Measurements from ENCODE around the gene MINK1.

DNA sequence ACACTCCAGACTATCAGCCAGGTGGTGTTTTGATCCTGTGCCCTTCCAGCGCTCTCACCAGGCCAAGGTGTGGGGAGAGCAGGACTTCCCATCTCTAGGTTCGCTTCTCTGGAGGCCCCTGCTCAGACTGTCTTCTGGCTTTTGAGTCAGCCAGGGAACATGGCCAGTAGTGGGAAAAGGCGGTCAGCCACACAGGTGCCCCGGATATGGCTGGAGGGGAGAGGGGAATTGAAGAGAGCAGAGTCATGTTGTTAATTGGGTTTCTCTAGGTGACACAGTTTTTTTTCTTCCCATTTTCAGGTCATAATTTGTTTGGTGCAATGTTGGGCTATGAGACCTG lies 1.5 kb downstream of the MINK1 start:
- TF ChIP-seq EZH2 (IDR thresholded peaks at IDR 0.05): no peak
- TF ChIP-seq, protein P1, sequence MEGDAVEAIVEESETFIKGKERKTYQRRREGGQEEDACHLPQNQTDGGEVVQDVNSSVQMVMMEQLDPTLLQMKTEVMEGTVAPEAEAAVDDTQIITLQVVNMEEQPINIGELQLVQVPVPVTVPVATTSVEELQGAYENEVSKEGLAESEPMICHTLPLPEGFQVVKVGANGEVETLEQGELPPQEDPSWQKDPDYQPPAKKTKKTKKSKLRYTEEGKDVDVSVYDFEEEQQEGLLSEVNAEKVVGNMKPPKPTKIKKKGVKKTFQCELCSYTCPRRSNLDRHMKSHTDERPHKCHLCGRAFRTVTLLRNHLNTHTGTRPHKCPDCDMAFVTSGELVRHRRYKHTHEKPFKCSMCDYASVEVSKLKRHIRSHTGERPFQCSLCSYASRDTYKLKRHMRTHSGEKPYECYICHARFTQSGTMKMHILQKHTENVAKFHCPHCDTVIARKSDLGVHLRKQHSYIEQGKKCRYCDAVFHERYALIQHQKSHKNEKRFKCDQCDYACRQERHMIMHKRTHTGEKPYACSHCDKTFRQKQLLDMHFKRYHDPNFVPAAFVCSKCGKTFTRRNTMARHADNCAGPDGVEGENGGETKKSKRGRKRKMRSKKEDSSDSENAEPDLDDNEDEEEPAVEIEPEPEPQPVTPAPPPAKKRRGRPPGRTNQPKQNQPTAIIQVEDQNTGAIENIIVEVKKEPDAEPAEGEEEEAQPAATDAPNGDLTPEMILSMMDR (IDR thresholded peaks at IDR 0.05): no peak
